HepG2 (cell line): ENCODE measurements around the gene FKBP1B. TPM values are rescaled to one million over a fixed set of nuclear protein-coding genes. Genes with fewer than 3 reads are reported as not detected.

Experiments
- AKAP8 ChIP-seq: sonication (generic); formaldehyde crosslinking; IDR thresholded peaks from 2 replicates; pipeline ENCODE4 v1.5.1; 2020; ENCODE audit warnings: mild to moderate bottlenecking, missing genetic modification reagents
- IKZF1 ChIP-seq: fragments of 450-650 bp; IDR thresholded peaks from 2 replicates; pipeline ENCODE4 v1.7.1; 2016
- MLXIP ChIP-seq: sonication (generic); formaldehyde crosslinking; IDR thresholded peaks from 2 replicates; pipeline ENCODE4 v1.9.0; 2021; ENCODE audit warnings: missing genetic modification reagents, borderline replicate concordance
- MTF2 ChIP-seq: sonication (generic); formaldehyde crosslinking; IDR thresholded peaks from 2 replicates; pipeline ENCODE4 v1.5.0; 2020; ENCODE audit warnings: missing genetic modification reagents, borderline replicate concordance
- NFYC ChIP-seq: IDR thresholded peaks from 2 replicates; pipeline ENCODE4 v1.6.1; 2016; ENCODE audit warnings: missing genetic modification reagents, missing compliant biosample characterization
- PRDM4 ChIP-seq: sonication (generic); formaldehyde crosslinking; IDR thresholded peaks from 2 replicates; pipeline ENCODE4 v1.9.0; 2021; ENCODE audit warnings: missing genetic modification reagents, borderline replicate concordance
- SKIL ChIP-seq: sonication (generic); formaldehyde crosslinking; IDR thresholded peaks from 2 replicates; pipeline ENCODE4 v1.8.0; 2022; ENCODE audit warnings: missing genetic modification reagents, mild to moderate bottlenecking, moderate library complexity, borderline replicate concordance
- SRY ChIP-seq: sonication (generic); formaldehyde crosslinking; IDR thresholded peaks from 2 replicates; pipeline ENCODE4 v1.8.0; 2022; ENCODE audit warnings: mild to moderate bottlenecking, missing genetic modification reagents
- ZFAT ChIP-seq: sonication (generic); formaldehyde crosslinking; conservative IDR thresholded peaks from 2 replicates; pipeline ENCODE4 v1.8.1; 2023; ENCODE audit warnings: missing genetic modification reagents, inconsistent platforms
- ZNF383 ChIP-seq: sonication (generic); formaldehyde crosslinking; IDR thresholded peaks from 2 replicates; pipeline ENCODE4 v1.4.0; 2020; ENCODE audit warnings: missing genetic modification reagents, mild to moderate bottlenecking, borderline replicate concordance
- ZNF576 ChIP-seq: sonication (generic); formaldehyde crosslinking; IDR thresholded peaks from 2 replicates; pipeline ENCODE4 v1.4.0; 2020; ENCODE audit warnings: mild to moderate bottlenecking, missing genetic modification reagents
- ZNF598 ChIP-seq: sonication (generic); formaldehyde crosslinking; IDR thresholded peaks from 2 replicates; pipeline ENCODE4 v1.5.1; 2020; ENCODE audit warnings: mild to moderate bottlenecking, missing genetic modification reagents, borderline replicate concordance
- ZNF609 ChIP-seq: sonication (generic); formaldehyde crosslinking; IDR thresholded peaks from 2 replicates; pipeline ENCODE4 v1.4.0; 2020; ENCODE audit warnings: mild to moderate bottlenecking, missing genetic modification reagents, borderline replicate concordance
- polyA plus RNA-seq, 8 experiments: library from polyadenylated mRNA; depleted of rRNA in 3 of 8; stranded (reverse) in 7 of 8; unstranded in 1 of 8; fragments of >200 nt; fragmentation: Illumina TruSeq in 4 of 8; extraction: Trizol in 4 of 8; gene quantifications; 2 replicates each; pipeline versions ENCODE4 v1.2.1 to v1.2.3, GENCODE V29; 2011 to 2016; ENCODE audit warnings: low read depth in 4 of 8, missing spikeins in 1 of 8, mixed read lengths in 1 of 8; ENCODE audit not compliant: insufficient read depth in 1 of 8
- total RNA-seq, 5 experiments: library from RNA; depleted of rRNA; stranded (reverse); fragments of >200 nt; fragmentation: Illumina TruSeq; extraction: Trizol; gene quantifications; 2 replicates each; pipeline ENCODE4 v1.2.3, GENCODE V29; 2016; ENCODE audit warnings: low read depth in 1 of 5

FKBP1B gene
- total and polyA plus RNA-seq, 2 of the 13 experiments (the other 11 are each of a cell fraction or from before 2014, with no cell fraction given): 35.2 to 96.3 TPM

- TF ChIP-seq ZNF598 (peak; percentile 53; the same call in 1 of the 2 replicates), NFYC (peak; percentile 98), SKIL (CRISPR knock-in tag) (no peak), SRY (CRISPR knock-in tag) (peak; percentile 71), PRDM4 (no peak), IKZF1 (no peak), AKAP8 (CRISPR knock-in tag) (no peak), MLXIP (CRISPR knock-in tag) (no peak), ZNF609 (CRISPR knock-in tag) (no peak), MTF2 (CRISPR knock-in tag) (no peak), ZNF576 (CRISPR knock-in tag) (no peak), ZNF383 (CRISPR knock-in tag) (no peak; the same call in 1 of the 2 replicates), ZFAT (no peak)
Measured at GRCh38 chr2:24046930-24047702, 2.4 kb upstream of the FKBP1B start, which contains the start of gene WDCP (continued).
